OCI-LY7 (cell line): ENCODE data around the gene RARB. TPM values are rescaled to one million over a fixed set of nuclear protein-coding genes. Genes with fewer than 3 reads are reported as not detected.

Source experiments
- BruUV-seq: library from RNA; stranded (reverse); fragments of 400-500 nt; replicated peaks from 2 replicates; lab custom pipeline; 2021; lab: Mats Ljungman, UMichigan
- CTCF ChIA-PET: fragments of 300-600 bp; sonication (Branson Sonifier 250); formaldehyde crosslinking; loops from one replicate; lab custom pipeline; 2022; ENCODE audit warnings: antibody characterized with exemption; ENCODE audit not compliant: unreplicated experiment; lab: Charles Lee
- POLR2A ChIA-PET: fragments of 300-600 bp; sonication (Branson Sonifier 250); formaldehyde crosslinking; loops from one replicate; lab custom pipeline; 2022; ENCODE audit warnings: antibody characterized with exemption; lab: Charles Lee
- DNase-seq: peaks from one replicate; pipeline ENCODE4 v3.0.0-alpha.2; 2015; ENCODE audit warnings: low spot score
- H2AFZ ChIP-seq: fragments of 200-600 bp; sonication (generic), shearing (Covaris generic); 2 replicates; pipeline ENCODE4 v1.6.1; 2014; ENCODE audit warnings: mild to moderate bottlenecking, antibody characterized with exemption, low read length, moderate library complexity
- H3K27ac ChIP-seq: fragments of 200-600 bp; sonication (generic); 2 replicates; pipeline ENCODE4 v1.5.1; 2014; ENCODE audit warnings: mixed run types, low read depth, mild to moderate bottlenecking, moderate library complexity, low read length, inconsistent platforms; ENCODE audit not compliant: poor library complexity, severe bottlenecking
- H3K36me3 ChIP-seq: fragments of 200-600 bp; sonication (generic); 2 replicates; pipeline ENCODE4 v1.6.1; 2014; ENCODE audit warnings: mild to moderate bottlenecking, antibody characterized with exemption, low read length, moderate library complexity, mixed read lengths; ENCODE audit not compliant: insufficient read depth
- H3K4me1 ChIP-seq: fragments of 200-600 bp; sonication (generic); 2 replicates; pipeline ENCODE4 v1.5.1; 2014; ENCODE audit warnings: mild to moderate bottlenecking, low read length; ENCODE audit not compliant: insufficient read depth, poor library complexity, severe bottlenecking
- H3K4me2 ChIP-seq: fragments of 200-600 bp; sonication (generic); 2 replicates; pipeline ENCODE4 v1.6.1; 2014; ENCODE audit warnings: mild to moderate bottlenecking, low read length
- H3K4me3 ChIP-seq: fragments of 200-600 bp; sonication (generic); 2 replicates; pipeline ENCODE4 v1.5.1; 2014; ENCODE audit warnings: mild to moderate bottlenecking, low read depth, low read length; ENCODE audit not compliant: poor library complexity, severe bottlenecking
- H3K79me2 ChIP-seq: fragments of 200-600 bp; sonication (generic); 2 replicates; pipeline ENCODE4 v1.6.1; 2016; ENCODE audit warnings: low read depth, mild to moderate bottlenecking, low read length, moderate library complexity, mixed read lengths; ENCODE audit not compliant: insufficient read depth
- H3K9me2 ChIP-seq: fragments of 200-600 bp; sonication (generic); 2 replicates; pipeline ENCODE4 v1.6.1; 2016; ENCODE audit warnings: mild to moderate bottlenecking, low read length, mixed read lengths; ENCODE audit not compliant: insufficient read depth
- H3K9me3 ChIP-seq: fragments of 200-600 bp; sonication (generic); 2 replicates; pipeline ENCODE4 v1.6.1; 2014; ENCODE audit warnings: mild to moderate bottlenecking, mixed run types, low read length, mixed read lengths
- H4K20me1 ChIP-seq: fragments of 200-600 bp; sonication (generic); 2 replicates; pipeline ENCODE4 v1.6.1; 2014; ENCODE audit warnings: mild to moderate bottlenecking, antibody characterized with exemption, low read length, moderate library complexity, mixed read lengths; ENCODE audit not compliant: insufficient read depth
- EZH2phosphoT487 ChIP-seq: fragments of 200-600 bp; sonication (generic); IDR thresholded peaks from 2 replicates; pipeline ENCODE4 v1.6.1; 2018; ENCODE audit warnings: low read depth, borderline replicate concordance, mild to moderate bottlenecking, mixed run types, antibody characterized with exemption, low read length, moderate library complexity, mixed read lengths
- intact Hi-C: fragments of 100-400 bp; cut with micrococcal nuclease; formaldehyde crosslinking; loops from one replicate; pipeline ENCODE4 v1.10.0; 2022; ENCODE audit not compliant: unreplicated experiment
- total RNA-seq, 2 experiments: library from RNA; depleted of rRNA in 1 of 2; stranded (reverse); fragments of >200 nt in 1 of 2; shearing (Covaris generic) in 1 of 2; gene quantifications; 2 replicates each; pipeline ENCODE4 v1.2.3, GENCODE V29; 2014 to 2022
- TF ChIP-seq, protein P1 (sequence below): fragments of 200-600 bp; sonication (generic); conservative IDR thresholded peaks from 2 replicates; pipeline ENCODE4 v1.5.1; 2014; ENCODE audit warnings: mild to moderate bottlenecking, antibody characterized with exemption, low read length, moderate library complexity, mixed read lengths

RARB gene
- total RNA-seq, 2 experiments from 2014 or later, result not detected

DNA sequence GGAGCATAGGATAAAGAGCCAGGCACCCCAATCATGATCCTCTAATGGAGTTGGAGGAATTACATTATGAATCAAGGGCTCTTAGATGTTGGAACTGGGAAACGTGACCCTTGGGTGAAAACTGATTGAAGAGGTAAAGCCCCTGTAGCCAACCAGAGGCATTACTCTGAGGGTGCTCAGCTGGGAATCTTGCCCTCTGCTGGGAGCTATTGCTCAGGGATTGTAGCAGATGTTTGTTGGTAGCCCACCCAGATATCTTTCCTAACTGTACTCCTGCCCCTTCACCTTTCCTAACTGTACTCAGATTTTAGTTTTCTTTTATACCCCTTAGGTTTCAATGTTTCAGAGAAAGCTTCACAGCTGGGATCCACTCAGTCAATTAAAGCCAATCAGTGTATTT lies 74.2 kb downstream of the RARB start:
- no TSS peak for BruUV-seq
- POLR2A ChIA-PET, result no interaction called here
- no peak for DNase-seq
- Histone ChIP-seq H3K79me2 (no peaks in the 10 kb centered on the region), H2AFZ (no peak overlapping the region), H3K4me3 (no peak overlapping the region), H4K20me1 (no peaks in the 10 kb centered on the region), H3K36me3 (no peaks in the 10 kb centered on the region), H3K27ac (no peak overlapping the region), H3K9me3 (no peaks in the 10 kb centered on the region), H3K4me2 (no peak overlapping the region), H3K4me1 (no peaks in the 10 kb centered on the region), H3K9me2 (no peaks in the 10 kb centered on the region)
- intact Hi-C loops, result no loop called here
- TF ChIP-seq EZH2phosphoT487, result no peak
- TF ChIP-seq, protein P1, sequence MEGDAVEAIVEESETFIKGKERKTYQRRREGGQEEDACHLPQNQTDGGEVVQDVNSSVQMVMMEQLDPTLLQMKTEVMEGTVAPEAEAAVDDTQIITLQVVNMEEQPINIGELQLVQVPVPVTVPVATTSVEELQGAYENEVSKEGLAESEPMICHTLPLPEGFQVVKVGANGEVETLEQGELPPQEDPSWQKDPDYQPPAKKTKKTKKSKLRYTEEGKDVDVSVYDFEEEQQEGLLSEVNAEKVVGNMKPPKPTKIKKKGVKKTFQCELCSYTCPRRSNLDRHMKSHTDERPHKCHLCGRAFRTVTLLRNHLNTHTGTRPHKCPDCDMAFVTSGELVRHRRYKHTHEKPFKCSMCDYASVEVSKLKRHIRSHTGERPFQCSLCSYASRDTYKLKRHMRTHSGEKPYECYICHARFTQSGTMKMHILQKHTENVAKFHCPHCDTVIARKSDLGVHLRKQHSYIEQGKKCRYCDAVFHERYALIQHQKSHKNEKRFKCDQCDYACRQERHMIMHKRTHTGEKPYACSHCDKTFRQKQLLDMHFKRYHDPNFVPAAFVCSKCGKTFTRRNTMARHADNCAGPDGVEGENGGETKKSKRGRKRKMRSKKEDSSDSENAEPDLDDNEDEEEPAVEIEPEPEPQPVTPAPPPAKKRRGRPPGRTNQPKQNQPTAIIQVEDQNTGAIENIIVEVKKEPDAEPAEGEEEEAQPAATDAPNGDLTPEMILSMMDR, result no peak
- CTCF ChIA-PET, result no interaction called here

DNA sequence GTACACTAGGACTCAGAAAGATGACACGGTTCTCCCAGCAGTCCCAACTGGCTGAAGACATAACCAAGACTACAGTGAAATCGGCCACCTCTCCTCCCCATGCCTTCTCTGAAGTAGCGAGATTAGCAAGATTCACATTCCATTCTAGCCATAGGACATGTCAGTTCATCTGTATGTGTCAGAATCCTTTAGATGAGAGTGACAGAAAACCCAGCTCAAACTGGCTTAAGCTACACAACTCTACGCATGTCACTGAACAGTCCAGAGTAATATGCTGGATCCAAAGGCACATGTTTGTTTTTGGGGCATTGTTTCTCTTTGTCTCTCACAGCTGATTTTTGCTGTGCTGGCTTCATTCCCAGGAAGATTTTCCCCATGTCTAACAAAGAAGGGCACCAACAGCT lies 75.8 kb downstream of the RARB start:
- CTCF ChIA-PET, result no interaction called here
- TF ChIP-seq, protein P1, result no peak
- TF ChIP-seq EZH2phosphoT487, result no peak
- H3K4me3 ChIP-seq, result no peak overlapping the region
- H3K9me3 ChIP-seq, result no peaks in the 10 kb centered on the region
- H3K4me2 ChIP-seq, result no peak overlapping the region
- H2AFZ ChIP-seq, result no peak overlapping the region
- no peaks in the 10 kb centered on the region for H4K20me1 ChIP-seq
- H3K9me2 ChIP-seq, result no peaks in the 10 kb centered on the region
- intact Hi-C loops, result no loop called here
- no peaks in the 10 kb centered on the region for H3K36me3 ChIP-seq
- no peaks in the 10 kb centered on the region for H3K79me2 ChIP-seq
- H3K27ac ChIP-seq, result no peak overlapping the region
- no peaks in the 10 kb centered on the region for H3K4me1 ChIP-seq
- BruUV-seq, result no TSS peak
- POLR2A ChIA-PET, result no interaction called here
- DNase-seq, result no peak

GRCh38 chr3:25505581-25505980 lies 77.5 kb downstream of the RARB start:
- no peak overlapping the region for H3K4me2 ChIP-seq
- H3K27ac ChIP-seq, result no peak overlapping the region
- no TSS peak for BruUV-seq
- POLR2A ChIA-PET, result no interaction called here
- CTCF ChIA-PET, result no interaction called here
- no peak overlapping the region for H2AFZ ChIP-seq
- intact Hi-C loops, result no loop called here
- TF ChIP-seq, protein P1, result no peak
- no peak for TF ChIP-seq EZH2phosphoT487
- H3K79me2 ChIP-seq, result no peaks in the 10 kb centered on the region
- no peaks in the 10 kb centered on the region for H3K36me3 ChIP-seq
- no peaks in the 10 kb centered on the region for H3K9me3 ChIP-seq
- H4K20me1 ChIP-seq, result no peaks in the 10 kb centered on the region
- no peaks in the 10 kb centered on the region for H3K9me2 ChIP-seq
- H3K4me3 ChIP-seq, result no peak overlapping the region
- no peaks in the 10 kb centered on the region for H3K4me1 ChIP-seq
- no peak for DNase-seq
